PFSK-1 (cell line): ENCODE results near the gene BCO1.

Experiments
- POLR2AphosphoS5 ChIP-seq: IDR thresholded peaks from 2 replicates; pipeline ENCODE4 v1.6.1; 2012; ENCODE audit warnings: low read depth, mild to moderate bottlenecking, control low read depth, low read length, moderate library complexity
- SIN3A ChIP-seq: IDR thresholded peaks from 2 replicates; pipeline ENCODE4 v1.6.1; 2012; ENCODE audit warnings: mild to moderate bottlenecking, low read length, moderate library complexity, borderline replicate concordance; ENCODE audit not compliant: insufficient read depth
- TAF1 ChIP-seq: IDR thresholded peaks from 2 replicates; pipeline ENCODE4 v1.6.1; 2012; ENCODE audit warnings: low read length, control low read depth, borderline replicate concordance; ENCODE audit not compliant: insufficient read depth

DNA sequence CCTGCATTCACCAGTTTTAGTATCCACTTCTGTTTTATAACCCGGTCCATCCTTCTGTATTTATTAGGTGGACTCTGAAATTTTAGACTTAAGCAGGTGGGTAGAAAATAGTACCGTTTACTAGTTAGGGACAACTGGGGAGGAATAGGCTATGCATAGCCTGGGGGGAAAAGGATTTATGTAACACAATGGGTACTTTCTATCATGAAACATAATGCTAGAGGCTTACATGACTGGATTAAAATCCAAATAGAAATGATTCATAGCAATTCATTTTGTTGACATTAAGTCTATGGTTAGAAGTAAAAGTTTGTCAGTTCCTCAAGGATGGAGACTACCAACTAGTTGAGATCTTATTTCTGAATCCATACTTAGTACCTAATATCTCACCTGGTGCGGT lies 94.9 kb downstream of the BCO1 start:
- no peak for TF ChIP-seq POLR2AphosphoS5
- TF ChIP-seq TAF1 = no peak
- no peak for TF ChIP-seq SIN3A
